HEK293T (cell line): ENCODE data around the gene CDH8.

Source experiments
- FOXA1 ChIP-seq: fragments of 450-650 bp; IDR thresholded peaks from 2 replicates; pipeline ENCODE4 v1.6.1; 2016; ENCODE audit warnings: mild to moderate bottlenecking
- FOXM1 ChIP-seq: fragments of 450-650 bp; IDR thresholded peaks from 2 replicates; pipeline ENCODE4 v1.6.1; 2017; ENCODE audit warnings: mild to moderate bottlenecking, borderline replicate concordance
- HDGF ChIP-seq: fragments of 450-650 bp; IDR thresholded peaks from 2 replicates; pipeline ENCODE4 v1.6.1; 2017; ENCODE audit warnings: antibody characterized with exemption, borderline replicate concordance
- L3MBTL2 ChIP-seq: fragments of 450-650 bp; conservative IDR thresholded peaks from 2 replicates; pipeline ENCODE4 v1.6.1; 2016; ENCODE audit warnings: mild to moderate bottlenecking
- LEF1 ChIP-seq: fragments of 450-650 bp; IDR thresholded peaks from 2 replicates; pipeline ENCODE4 v1.6.1; 2017; ENCODE audit warnings: mild to moderate bottlenecking, borderline replicate concordance
- NFRKB ChIP-seq: fragments of 450-650 bp; IDR thresholded peaks from 2 replicates; pipeline ENCODE4 v1.6.1; 2016; ENCODE audit warnings: mild to moderate bottlenecking, moderate library complexity
- SP1 ChIP-seq: fragments of 450-650 bp; IDR thresholded peaks from 2 replicates; pipeline ENCODE4 v1.6.1; 2017
- SUZ12 ChIP-seq: fragments of 450-650 bp; IDR thresholded peaks from 2 replicates; pipeline ENCODE4 v1.6.1; 2016; ENCODE audit warnings: mild to moderate bottlenecking
- TARDBP ChIP-seq: fragments of 450-650 bp; IDR thresholded peaks from 2 replicates; pipeline ENCODE4 v1.6.1; 2016
- TF ChIP-seq, protein P1 (sequence below): fragments of 450-650 bp; IDR thresholded peaks from 2 replicates; pipeline ENCODE4 v1.6.1; 2016

DNA sequence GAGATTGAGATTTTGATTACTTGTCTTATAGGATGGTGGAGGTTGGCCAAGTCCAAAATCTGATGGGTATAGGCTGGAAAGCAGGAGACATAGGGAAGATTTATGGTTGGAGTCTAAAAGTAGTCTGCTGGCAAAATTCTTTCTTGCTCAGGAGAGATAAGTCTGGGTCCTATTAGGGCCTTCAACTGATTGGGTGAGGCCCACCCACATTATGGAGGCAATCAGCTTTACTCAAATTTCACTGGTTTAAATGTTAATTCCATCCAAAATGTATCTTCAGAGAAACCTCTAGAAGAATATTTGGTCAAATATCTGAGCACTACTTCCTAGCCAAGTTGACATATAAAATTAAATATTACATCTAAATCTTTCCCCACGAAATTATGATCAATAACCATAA lies 31.7 kb upstream of the CDH8 start:
- no peak for TF ChIP-seq L3MBTL2
- TF ChIP-seq FOXA1: no peak
- no peak for TF ChIP-seq LEF1
- TF ChIP-seq HDGF: no peak
- TF ChIP-seq NFRKB: no peak
- TF ChIP-seq TARDBP: no peak
- TF ChIP-seq SP1: no peak
- TF ChIP-seq FOXM1: no peak
- TF ChIP-seq SUZ12: no peak
- TF ChIP-seq, protein P1, sequence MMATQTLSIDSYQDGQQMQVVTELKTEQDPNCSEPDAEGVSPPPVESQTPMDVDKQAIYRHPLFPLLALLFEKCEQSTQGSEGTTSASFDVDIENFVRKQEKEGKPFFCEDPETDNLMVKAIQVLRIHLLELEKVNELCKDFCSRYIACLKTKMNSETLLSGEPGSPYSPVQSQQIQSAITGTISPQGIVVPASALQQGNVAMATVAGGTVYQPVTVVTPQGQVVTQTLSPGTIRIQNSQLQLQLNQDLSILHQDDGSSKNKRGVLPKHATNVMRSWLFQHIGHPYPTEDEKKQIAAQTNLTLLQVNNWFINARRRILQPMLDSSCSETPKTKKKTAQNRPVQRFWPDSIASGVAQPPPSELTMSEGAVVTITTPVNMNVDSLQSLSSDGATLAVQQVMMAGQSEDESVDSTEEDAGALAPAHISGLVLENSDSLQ: no peak
